Keratinocyte (primary cell): ENCODE results near the gene ROS1. TPM values are rescaled to one million over a fixed set of nuclear protein-coding genes. Genes with fewer than 3 reads are reported as not detected.

Experiments used
- DNase-seq: peaks from one replicate; pipeline ENCODE4 v3.0.0-alpha.2; 2011; ENCODE audit warnings: low read depth, missing footprints, low spot score
- FAIRE-seq: peaks from 2 replicates; lab custom pipeline; 2011; peaks lifted over from hg19 to GRCh38; lab: Jason Lieb, UNC
- H2AFZ ChIP-seq: 2 replicates; pipeline ENCODE4 v1.6.0; 2012; ENCODE audit warnings: low read length, control low read depth, inconsistent platforms; ENCODE audit not compliant: control insufficient read depth
- H3K27ac ChIP-seq: 2 replicates; pipeline ENCODE4 v1.5.1; 2011; ENCODE audit warnings: low read length; ENCODE audit not compliant: control insufficient read depth, insufficient read depth
- H3K27me3 ChIP-seq: 3 replicates; pipeline ENCODE4 v1.6.0; 2011; ENCODE audit warnings: low read length; ENCODE audit not compliant: control insufficient read depth, insufficient read depth; ENCODE audit errors: extremely low read depth
- H3K36me3 ChIP-seq, 2 experiments: 2 replicates in 1 of 2; 3 replicates in 1 of 2; pipeline ENCODE4 v1.5.1; 2011; ENCODE audit warnings: low read length in 2 of 2, mild to moderate bottlenecking in 1 of 2; ENCODE audit not compliant: control insufficient read depth in 2 of 2, insufficient read depth in 2 of 2; ENCODE audit errors: extremely low read depth in 1 of 2
- H3K4me1 ChIP-seq: 3 replicates; pipeline ENCODE4 v1.5.1; 2011; ENCODE audit warnings: low read length; ENCODE audit not compliant: control insufficient read depth, insufficient read depth; ENCODE audit errors: extremely low read depth
- H3K4me2 ChIP-seq: 3 replicates; pipeline ENCODE4 v1.6.0; 2011; ENCODE audit warnings: low read depth, low read length; ENCODE audit not compliant: control insufficient read depth, insufficient read depth; ENCODE audit errors: extremely low read depth
- H3K4me3 ChIP-seq, 3 experiments: fragments of 200-600 bp in 1 of 3; sonication (generic) in 1 of 3; 2 replicates in 2 of 3; 3 replicates in 1 of 3; pipeline ENCODE4 v1.5.1; 2011 to 2016; ENCODE audit warnings: low read length in 3 of 3, mild to moderate bottlenecking in 3 of 3, control low read depth in 2 of 3, inconsistent platforms in 1 of 3, low read depth in 1 of 3, mixed read lengths in 1 of 3, mixed run types in 1 of 3, moderate library complexity in 1 of 3; ENCODE audit not compliant: control insufficient read depth in 2 of 3, insufficient read depth in 2 of 3; ENCODE audit errors: extremely low read depth in 1 of 3
- H3K79me2 ChIP-seq: 2 replicates; pipeline ENCODE4 v1.6.0; 2012; ENCODE audit warnings: low read length; ENCODE audit not compliant: control insufficient read depth, insufficient read depth
- H3K9ac ChIP-seq: 3 replicates; pipeline ENCODE4 v1.6.0; 2011; ENCODE audit warnings: low read length; ENCODE audit not compliant: control insufficient read depth, insufficient read depth; ENCODE audit errors: extremely low read depth
- H3K9me1 ChIP-seq: 3 replicates; pipeline ENCODE4 v1.6.0; 2011; ENCODE audit warnings: low read length; ENCODE audit not compliant: control insufficient read depth, insufficient read depth; ENCODE audit errors: extremely low read depth
- H3K9me3 ChIP-seq: 2 replicates; pipeline ENCODE4 v1.5.1; 2012; ENCODE audit warnings: low read depth, low read length; ENCODE audit not compliant: control insufficient read depth
- H4K20me1 ChIP-seq: 3 replicates; pipeline ENCODE4 v1.6.0; 2011; ENCODE audit warnings: low read length; ENCODE audit not compliant: control insufficient read depth, insufficient read depth; ENCODE audit errors: extremely low read depth
- EZH2 ChIP-seq: IDR thresholded peaks from one replicate; pipeline ENCODE4 v1.6.1; 2012; ENCODE audit warnings: inconsistent platforms, mild to moderate bottlenecking, low read length, moderate library complexity
- dilution Hi-C: fragments of 300-500 bp; cut with MboI; formaldehyde crosslinking; loops from one replicate; pipeline ENCODE4 v1.7.0; 2020; ENCODE audit warnings: low sequenced_read_pairs; ENCODE audit not compliant: extremely low pct_ligation_motif_present
- polyA plus RNA-seq, 5 experiments: library from polyadenylated mRNA; depleted of rRNA in 3 of 5; stranded (reverse) in 3 of 5; stranded (forward) in 1 of 5; unstranded in 1 of 5; fragments of >200 nt; gene quantifications; 1 replicate in 1 of 5; 2 replicates in 3 of 5; 3 replicates in 1 of 5; pipeline versions ENCODE4 v1.2.1 to v1.2.3, GENCODE V29; 2011 to 2012; ENCODE audit warnings: missing spikeins in 2 of 5, low read depth in 1 of 5, low replicate concordance in 1 of 5
- TF ChIP-seq, protein P1 (sequence below), 3 experiments: IDR thresholded peaks in 1 of 3; conservative IDR thresholded peaks in 1 of 3; optimal IDR thresholded peaks in 1 of 3; 2 replicates in 2 of 3; 3 replicates in 1 of 3; pipeline versions ENCODE3 to v1.5.1; 2011; ENCODE audit warnings: low read length in 3 of 3, mild to moderate bottlenecking in 3 of 3, moderate library complexity in 2 of 3, control low read depth in 1 of 3, inconsistent platforms in 1 of 3; ENCODE audit not compliant: insufficient read depth in 2 of 3; ENCODE audit errors: extremely low read depth in 1 of 3

Gene ROS1
- polyA plus RNA-seq, 1 donor (not counting 4 experiments of a cell fraction or from before 2014, with no cell fraction given): 0.16 TPM

GRCh38 chr6:117395164-117395563 is 30.6 kb downstream of the ROS1 start:
- no peak for TF ChIP-seq EZH2
- TF ChIP-seq, protein P1, sequence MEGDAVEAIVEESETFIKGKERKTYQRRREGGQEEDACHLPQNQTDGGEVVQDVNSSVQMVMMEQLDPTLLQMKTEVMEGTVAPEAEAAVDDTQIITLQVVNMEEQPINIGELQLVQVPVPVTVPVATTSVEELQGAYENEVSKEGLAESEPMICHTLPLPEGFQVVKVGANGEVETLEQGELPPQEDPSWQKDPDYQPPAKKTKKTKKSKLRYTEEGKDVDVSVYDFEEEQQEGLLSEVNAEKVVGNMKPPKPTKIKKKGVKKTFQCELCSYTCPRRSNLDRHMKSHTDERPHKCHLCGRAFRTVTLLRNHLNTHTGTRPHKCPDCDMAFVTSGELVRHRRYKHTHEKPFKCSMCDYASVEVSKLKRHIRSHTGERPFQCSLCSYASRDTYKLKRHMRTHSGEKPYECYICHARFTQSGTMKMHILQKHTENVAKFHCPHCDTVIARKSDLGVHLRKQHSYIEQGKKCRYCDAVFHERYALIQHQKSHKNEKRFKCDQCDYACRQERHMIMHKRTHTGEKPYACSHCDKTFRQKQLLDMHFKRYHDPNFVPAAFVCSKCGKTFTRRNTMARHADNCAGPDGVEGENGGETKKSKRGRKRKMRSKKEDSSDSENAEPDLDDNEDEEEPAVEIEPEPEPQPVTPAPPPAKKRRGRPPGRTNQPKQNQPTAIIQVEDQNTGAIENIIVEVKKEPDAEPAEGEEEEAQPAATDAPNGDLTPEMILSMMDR (optimal IDR thresholded peaks at IDR 0.05 in 1 of 3, IDR thresholded peaks at IDR 0.05 in 1 of 3, conservative IDR thresholded peaks at IDR 0.05 in 1 of 3; ENCODE audit: extremely low read depth in 1 of 3, insufficient read depth in 2 of 3, low read length in 3 of 3): no peak
- Histone ChIP-seq H3K79me2 (no peaks in the 10 kb centered on the region), H3K9me1 (no peaks in the 10 kb centered on the region), H3K36me3 (no peaks in the 10 kb centered on the region), H3K4me3 (no peak overlapping the region), H3K4me2 (no peak overlapping the region), H3K9me3 (no peaks in the 10 kb centered on the region), H3K27me3 (no peaks in the 10 kb centered on the region), H2AFZ (no peak overlapping the region), H3K27ac (no peak overlapping the region), H3K4me1 (peaks cover 9% of the 10 kb centered on the region), H4K20me1 (no peaks in the 10 kb centered on the region), H3K9ac (no peak overlapping the region)
- dilution Hi-C loops: no loop called here
- DNase-seq: no peak
- no peak for FAIRE-seq

GRCh38 chr6:117393045-117393444 is 32.7 kb downstream of the ROS1 start:
- no peak for DNase-seq
- H3K9me3 ChIP-seq: no peaks in the 10 kb centered on the region
- H3K4me1 ChIP-seq: peaks cover 18% of the 10 kb centered on the region
- TF ChIP-seq, protein P1 (optimal IDR thresholded peaks at IDR 0.05 in 1 of 3, IDR thresholded peaks at IDR 0.05 in 1 of 3, conservative IDR thresholded peaks at IDR 0.05 in 1 of 3; ENCODE audit: extremely low read depth in 1 of 3, insufficient read depth in 2 of 3, low read length in 3 of 3): no peak
- TF ChIP-seq EZH2: no peak
- H2AFZ ChIP-seq: no peak overlapping the region
- no peak overlapping the region for H3K27ac ChIP-seq
- no peak for FAIRE-seq
- dilution Hi-C loops: no loop called here
- H3K9ac ChIP-seq: no peak overlapping the region
- H3K9me1 ChIP-seq: no peaks in the 10 kb centered on the region
- no peaks in the 10 kb centered on the region for H3K27me3 ChIP-seq
- H3K36me3 ChIP-seq: no peaks in the 10 kb centered on the region
- H3K4me2 ChIP-seq: no peak overlapping the region
- no peaks in the 10 kb centered on the region for H3K79me2 ChIP-seq
- no peaks in the 10 kb centered on the region for H4K20me1 ChIP-seq
- H3K4me3 ChIP-seq: no peak overlapping the region
